Esophagus squamous epithelium (tissue), 4 donors: ENCODE measurements around the gene PIK3R5.

ENCODE experiments used
- CTCF ChIP-seq, 6 experiments: fragments of 450-650 bp in 4 of 6; fragments of 200-600 bp in 2 of 6; sonication (generic) in 2 of 6; IDR thresholded peaks; one replicate each; pipeline ENCODE4 v1.5.1; 2016 to 2019; ENCODE audit warnings: antibody characterized with exemption in 6 of 6, mild to moderate bottlenecking in 4 of 6, moderate library complexity in 4 of 6
- POLR2A ChIP-seq, 4 donors: fragments of 450-650 bp; IDR thresholded peaks; one replicate each; pipeline ENCODE4 v1.6.1; 2017; ENCODE audit warnings: antibody characterized with exemption in 4 of 4, mild to moderate bottlenecking in 4 of 4, moderate library complexity in 3 of 4

- TF ChIP-seq CTCF (IDR thresholded peaks at IDR 0.05), result no peak
- no peak for TF ChIP-seq POLR2A (IDR thresholded peaks at IDR 0.05)
Measured at GRCh38 chr17:9003355-9004131, 38.0 kb upstream of the PIK3R5 start.
